ENCODE data around the gene CFAP410.

DNA sequence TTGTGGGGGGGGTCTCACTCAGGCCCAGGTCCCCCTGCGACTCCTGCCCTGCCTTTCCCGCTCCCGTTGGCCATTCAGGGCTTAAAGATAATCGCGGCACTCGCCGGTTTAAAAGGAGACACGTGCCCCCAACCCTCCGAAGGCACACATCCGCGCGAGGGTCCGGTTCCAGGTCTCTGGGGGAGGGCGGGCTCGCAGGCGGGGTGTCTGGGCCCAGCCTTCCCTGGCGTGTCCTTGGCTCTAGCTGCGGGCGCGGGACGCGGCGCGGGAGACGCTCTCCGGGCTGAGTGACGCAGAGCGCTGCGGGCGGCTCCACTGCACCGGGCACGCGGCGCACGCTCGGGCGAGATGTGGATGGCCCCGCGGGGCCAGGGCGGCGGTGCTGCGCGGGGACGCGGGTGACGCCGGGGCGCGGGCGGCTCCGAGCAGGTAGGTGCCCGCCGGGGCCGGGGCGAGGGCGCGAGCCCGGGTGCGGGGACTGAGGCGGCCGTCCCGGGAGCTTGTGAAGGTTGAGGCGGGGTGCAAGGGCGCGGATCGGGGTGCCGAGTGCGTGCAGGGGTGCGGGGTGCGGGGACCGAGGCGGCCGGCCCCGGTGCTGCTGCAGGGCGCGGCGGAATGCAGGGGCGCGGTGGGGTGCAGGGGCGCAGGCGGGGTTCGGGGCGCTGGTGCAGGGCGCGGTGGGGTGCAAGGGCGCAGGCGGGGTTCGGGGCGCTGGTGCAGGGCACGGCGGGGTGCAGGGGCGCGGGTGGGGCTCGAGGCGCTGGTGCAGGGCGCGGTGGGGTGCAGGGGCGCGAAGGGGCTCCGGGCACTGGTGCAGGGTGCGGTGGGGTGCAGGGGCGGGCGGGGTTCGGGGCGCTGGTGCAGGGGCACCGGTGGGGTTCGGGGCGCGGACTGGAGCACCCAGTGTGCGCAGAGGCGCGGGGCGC is 10.9 kb upstream of the CFAP410 start:
- TF ChIP-seq POLR2AphosphoS5 (IDR thresholded peaks at IDR 0.05) (no peak), POLR2A (IDR thresholded peaks at IDR 0.05) (no peak)

Measured in stomach (tissue), 4 donors.